H9 (cell line): ENCODE measurements around the gene PRDX4. TPM values are rescaled to one million over a fixed set of nuclear protein-coding genes. Genes with fewer than 3 reads are reported as not detected.

Source experiments
- DNase-seq: peaks from one replicate; pipeline ENCODE4 v3.0.0-alpha.2; 2017
- H2AFZ ChIP-seq: one replicate; pipeline ENCODE4 v1.6.1; 2013; ENCODE audit warnings: mild to moderate bottlenecking, low read length, control low read depth, moderate library complexity
- H2AK5ac ChIP-seq: 2 replicates; pipeline ENCODE4 v1.6.1; 2013; ENCODE audit warnings: low read length, control low read depth, mixed read lengths; ENCODE audit not compliant: insufficient read length
- H2BK120ac ChIP-seq: one replicate; pipeline ENCODE4 v1.6.1; 2013; ENCODE audit warnings: low read depth, mild to moderate bottlenecking, low read length, control low read depth, inconsistent platforms; ENCODE audit not compliant: poor library complexity, severe bottlenecking
- H2BK12ac ChIP-seq: 2 replicates; pipeline ENCODE4 v1.6.1; 2013; ENCODE audit warnings: low read length, control low read depth, mixed read lengths, low read depth; ENCODE audit not compliant: insufficient read length
- H2BK15ac ChIP-seq: 2 replicates; pipeline ENCODE4 v1.6.1; 2013; ENCODE audit warnings: low read depth, low read length, control low read depth
- H2BK20ac ChIP-seq: one replicate; pipeline ENCODE4 v1.6.1; 2013; ENCODE audit warnings: low read depth, mild to moderate bottlenecking, low read length, control low read depth, inconsistent platforms; ENCODE audit not compliant: poor library complexity, severe bottlenecking
- H2BK5ac ChIP-seq: 2 replicates; pipeline ENCODE4 v1.6.1; 2013; ENCODE audit warnings: low read length, control low read depth, mixed read lengths; ENCODE audit not compliant: insufficient read length
- H3K14ac ChIP-seq: 2 replicates; pipeline ENCODE4 v1.6.1; 2013; ENCODE audit warnings: low read length, control low read depth; ENCODE audit not compliant: insufficient read depth
- H3K18ac ChIP-seq: 2 replicates; pipeline ENCODE4 v1.6.1; 2013; ENCODE audit warnings: low read depth, mild to moderate bottlenecking, mixed read lengths, low read length, control low read depth; ENCODE audit not compliant: insufficient read length
- H3K23ac ChIP-seq: 2 replicates; pipeline ENCODE4 v1.6.1; 2013; ENCODE audit warnings: low read length, control low read depth, mixed read lengths, low read depth; ENCODE audit not compliant: insufficient read length
- H3K23me2 ChIP-seq: 2 replicates; pipeline ENCODE4 v1.6.1; 2013; ENCODE audit warnings: low read depth, mild to moderate bottlenecking, mixed read lengths, low read length, control low read depth; ENCODE audit not compliant: insufficient read length, poor library complexity, severe bottlenecking
- H3K27ac ChIP-seq: 2 replicates; pipeline ENCODE4 v1.5.1; 2013; ENCODE audit warnings: low read length, control low read depth, mixed read lengths, low read depth; ENCODE audit not compliant: insufficient read length
- H3K27me3 ChIP-seq: 2 replicates; pipeline ENCODE4 v1.6.1; 2013; ENCODE audit warnings: low read length, control low read depth, inconsistent platforms; ENCODE audit not compliant: insufficient read depth
- H3K4ac ChIP-seq: 2 replicates; pipeline ENCODE4 v1.6.1; 2013; ENCODE audit warnings: low read depth, mild to moderate bottlenecking, control low read depth, inconsistent platforms, low read length, moderate library complexity
- H3K4me1 ChIP-seq: 2 replicates; pipeline ENCODE4 v1.6.1; 2013; ENCODE audit warnings: low read length, control low read depth, inconsistent platforms; ENCODE audit not compliant: insufficient read depth
- H3K4me2 ChIP-seq: 2 replicates; pipeline ENCODE4 v1.6.1; 2013; ENCODE audit warnings: low read length, control low read depth, mixed read lengths; ENCODE audit not compliant: insufficient read length, insufficient read depth
- H3K56ac ChIP-seq: 2 replicates; pipeline ENCODE4 v1.6.1; 2013; ENCODE audit warnings: low read depth, mild to moderate bottlenecking, mixed read lengths, low read length, control low read depth; ENCODE audit not compliant: insufficient read length
- H3K79me1 ChIP-seq: 2 replicates; pipeline ENCODE4 v1.6.1; 2013; ENCODE audit warnings: low read depth, mild to moderate bottlenecking, moderate library complexity, low read length, control low read depth, inconsistent platforms; ENCODE audit not compliant: insufficient read depth, poor library complexity, severe bottlenecking
- H3K79me2 ChIP-seq: 2 replicates; pipeline ENCODE4 v1.6.1; 2013; ENCODE audit warnings: low read length, control low read depth, inconsistent platforms; ENCODE audit not compliant: insufficient read depth
- H3K9ac ChIP-seq: 2 replicates; pipeline ENCODE4 v1.6.1; 2013; ENCODE audit warnings: low read length, control low read depth, mixed read lengths; ENCODE audit not compliant: insufficient read length; ENCODE audit errors: extremely low read depth
- H3K9me3 ChIP-seq: one replicate; pipeline ENCODE4 v1.6.1; 2013; ENCODE audit warnings: low read depth, low read length, inconsistent platforms; ENCODE audit not compliant: control insufficient read depth
- H3T11ph ChIP-seq: one replicate; pipeline ENCODE4 v1.6.1; 2013; ENCODE audit warnings: mild to moderate bottlenecking, low read length, control low read depth, inconsistent platforms
- H4K20me1 ChIP-seq: one replicate; pipeline ENCODE4 v1.6.1; 2013; ENCODE audit not compliant: control insufficient read depth, insufficient read length, insufficient read depth
- H4K5ac ChIP-seq: 2 replicates; pipeline ENCODE4 v1.6.1; 2013; ENCODE audit warnings: low read depth, mild to moderate bottlenecking, mixed read lengths, low read length, control low read depth; ENCODE audit not compliant: insufficient read length
- H4K8ac ChIP-seq: replicated peaks from 2 replicates; pipeline ENCODE4 v1.6.1; 2013; ENCODE audit warnings: low read length, control low read depth, mixed read lengths, low read depth; ENCODE audit not compliant: insufficient read length
- H4K91ac ChIP-seq: 2 replicates; pipeline ENCODE4 v1.6.1; 2013; ENCODE audit warnings: low read depth, mild to moderate bottlenecking, moderate library complexity, mixed read lengths, low read length, control low read depth; ENCODE audit not compliant: insufficient read length
- H3K27ac Mint-ChIP-seq, 3 experiments: 2 replicates in 2 of 3; 3 replicates in 1 of 3; pipeline ENCODE4 v1.8.0; 2020 to 2021; ENCODE audit warnings: mixed read lengths in 3 of 3, mild to moderate bottlenecking in 1 of 3, moderate library complexity in 1 of 3
- H3K27me3 Mint-ChIP-seq: 2 replicates; pipeline ENCODE4 v1.8.0; 2021; ENCODE audit warnings: low read depth, mild to moderate bottlenecking, moderate library complexity, mixed read lengths
- H3K36me3 Mint-ChIP-seq, 3 experiments: 2 replicates in 2 of 3; 3 replicates in 1 of 3; pipeline ENCODE4 v1.8.0; 2020 to 2021; ENCODE audit warnings: low read depth in 3 of 3, mixed read lengths in 3 of 3; ENCODE audit not compliant: insufficient read depth in 1 of 3
- H3K4me1 Mint-ChIP-seq, 2 experiments: 2 replicates each; pipeline ENCODE4 v1.8.0; 2020; ENCODE audit warnings: mixed read lengths in 2 of 2
- H3K4me3 Mint-ChIP-seq, 2 experiments: 2 replicates in 1 of 2; 3 replicates in 1 of 2; pipeline ENCODE4 v1.8.0; 2020 to 2021; ENCODE audit warnings: mild to moderate bottlenecking in 2 of 2, mixed read lengths in 2 of 2, moderate library complexity in 1 of 2
- H3K9me3 Mint-ChIP-seq, 2 experiments: 2 replicates in 1 of 2; 3 replicates in 1 of 2; pipeline ENCODE4 v1.8.0; 2020; ENCODE audit warnings: mild to moderate bottlenecking in 2 of 2, mixed read lengths in 2 of 2, moderate library complexity in 1 of 2
- CTCF ChIP-seq: fragments of 200-600 bp; sonication (generic); conservative IDR thresholded peaks from 3 replicates; pipeline ENCODE4 v1.8.0; 2021; ENCODE audit warnings: antibody characterized with exemption, mild to moderate bottlenecking
- WGBS: extraction: QIAGEN DNeasy Blood & Tissue Kit; methylation state at CpG from one replicate; pipeline ENCODE4 v1.1.7; 2013; ENCODE audit warnings: missing lambda C conversion rate, low lambda C conversion rate, mixed read lengths; ENCODE audit not compliant: insufficient read length; ENCODE audit errors: extremely low coverage; 5-methylcytosine and 5-hydroxymethylcytosine counted together
- total RNA-seq: library from RNA; stranded (reverse); gene quantifications from 2 replicates; pipeline ENCODE4 v1.2.1, GENCODE V29; 2021

PRDX4 gene
- total RNA-seq, 1 experiment from 2014 or later: 256 TPM

GRCh38 chrX:23705235-23705634 is 37.9 kb downstream of the PRDX4 start:
- H4K8ac ChIP-seq: no peak overlapping the region
- no peak for DNase-seq
- no CpG with 5 or more reads among the region's 5 CpGs for WGBS
- no peaks in the 10 kb centered on the region for H3K27me3 Mint-ChIP-seq
- no peak overlapping the region for H3K27ac ChIP-seq
- H3K23me2 ChIP-seq: no peaks in the 10 kb centered on the region
- H3K4me3 Mint-ChIP-seq: no peak overlapping the region
- no peak overlapping the region for H2BK120ac ChIP-seq
- H2BK5ac ChIP-seq: no peak overlapping the region
- no peak overlapping the region for H4K91ac ChIP-seq
- no peaks in the 10 kb centered on the region for H3K27me3 ChIP-seq
- H3K14ac ChIP-seq: no peak overlapping the region
- no peaks in the 10 kb centered on the region for H3K9me3 Mint-ChIP-seq
- H3K4ac ChIP-seq: no peak overlapping the region
- no peak overlapping the region for H2AFZ ChIP-seq
- no peaks in the 10 kb centered on the region for H3K79me2 ChIP-seq
- H4K5ac ChIP-seq: no peak overlapping the region
- no peaks in the 10 kb centered on the region for H3K9me3 ChIP-seq
- H3K56ac ChIP-seq: no peak overlapping the region
- H2BK15ac ChIP-seq: no peak overlapping the region
- no peak for TF ChIP-seq CTCF
- no peaks in the 10 kb centered on the region for H3K4me1 ChIP-seq
- H3K4me2 ChIP-seq: no peak overlapping the region
- peaks cover 7 to 81% (median 22%) of the 10 kb centered on the region in 3 experiments; a peak in 6 of 7 replicates for H3K36me3 Mint-ChIP-seq
- no peak overlapping the region for H3K27ac Mint-ChIP-seq
- H3K79me1 ChIP-seq: no peaks in the 10 kb centered on the region
- H3K18ac ChIP-seq: no peak overlapping the region
- H4K20me1 ChIP-seq: no peaks in the 10 kb centered on the region
- no peak overlapping the region for H2BK20ac ChIP-seq
- no peak overlapping the region for H2AK5ac ChIP-seq
- no peak overlapping the region for H3K9ac ChIP-seq
- H2BK12ac ChIP-seq: no peak overlapping the region
- no peaks in the 10 kb centered on the region for H3K4me1 Mint-ChIP-seq
- no peak overlapping the region for H3K23ac ChIP-seq
- no peak overlapping the region for H3T11ph ChIP-seq
